HepG2 (cell line): ENCODE data around the gene ACVRL1. TPM values are rescaled to one million over a fixed set of nuclear protein-coding genes. Genes with fewer than 3 reads are reported as not detected.

Experiments used
- CTCF ChIP-seq: sonication (generic); formaldehyde crosslinking; IDR thresholded peaks from 2 replicates; pipeline ENCODE4 v1.5.0; 2020; ENCODE audit warnings: mild to moderate bottlenecking, missing genetic modification reagents, moderate library complexity
- ERF ChIP-seq: IDR thresholded peaks from 2 replicates; pipeline ENCODE4 v1.6.1; 2018; ENCODE audit warnings: missing biosample characterization, missing genetic modification reagents
- HMGXB4 ChIP-seq, 2 experiments: sonication (generic) in 1 of 2; formaldehyde crosslinking in 1 of 2; IDR thresholded peaks; 2 replicates each; pipeline versions ENCODE4 v1.4.0 to v1.6.1; 2018 to 2020; ENCODE audit warnings: missing genetic modification reagents in 2 of 2, borderline replicate concordance in 1 of 2, low read depth in 1 of 2, mild to moderate bottlenecking in 1 of 2, missing biosample characterization in 1 of 2
- KDM2A ChIP-seq: sonication (generic); formaldehyde crosslinking; IDR thresholded peaks from 2 replicates; pipeline ENCODE4 v1.4.0; 2020; ENCODE audit warnings: low read depth, missing genetic modification reagents, borderline replicate concordance
- MED8 ChIP-seq: sonication (generic); formaldehyde crosslinking; IDR thresholded peaks from 2 replicates; pipeline ENCODE4 v1.8.1; 2023; ENCODE audit warnings: mild to moderate bottlenecking, missing genetic modification reagents; ENCODE audit not compliant: insufficient replicate concordance
- RFX3 ChIP-seq: IDR thresholded peaks from 2 replicates; pipeline ENCODE4 v1.6.1; 2016; ENCODE audit warnings: missing biosample characterization, missing genetic modification reagents
- YEATS2 ChIP-seq: sonication (generic); formaldehyde crosslinking; IDR thresholded peaks from 2 replicates; pipeline ENCODE4 v1.4.0; 2020; ENCODE audit warnings: missing genetic modification reagents, borderline replicate concordance
- ZBTB38 ChIP-seq: sonication (generic); formaldehyde crosslinking; IDR thresholded peaks from 2 replicates; pipeline ENCODE4 v1.5.1; 2020; ENCODE audit warnings: mild to moderate bottlenecking, missing genetic modification reagents
- ZBTB4 ChIP-seq: sonication (generic); formaldehyde crosslinking; IDR thresholded peaks from 2 replicates; pipeline ENCODE4 v1.4.0; 2020; ENCODE audit warnings: missing genetic modification reagents, mild to moderate bottlenecking, borderline replicate concordance
- ZMAT3 ChIP-seq: sonication (generic); formaldehyde crosslinking; conservative IDR thresholded peaks from 2 replicates; pipeline ENCODE4 v1.7.0; 2021; ENCODE audit warnings: missing genetic modification reagents
- polyA plus RNA-seq, 8 experiments: library from polyadenylated mRNA; depleted of rRNA in 3 of 8; stranded (reverse) in 7 of 8; unstranded in 1 of 8; fragments of >200 nt; fragmentation: Illumina TruSeq in 4 of 8; extraction: Trizol in 4 of 8; gene quantifications; 2 replicates each; pipeline versions ENCODE4 v1.2.1 to v1.2.3, GENCODE V29; 2011 to 2016; ENCODE audit warnings: low read depth in 4 of 8, missing spikeins in 1 of 8, mixed read lengths in 1 of 8; ENCODE audit not compliant: insufficient read depth in 1 of 8
- total RNA-seq, 5 experiments: library from RNA; depleted of rRNA; stranded (reverse); fragments of >200 nt; fragmentation: Illumina TruSeq; extraction: Trizol; gene quantifications; 2 replicates each; pipeline ENCODE4 v1.2.3, GENCODE V29; 2016; ENCODE audit warnings: low read depth in 1 of 5

Gene ACVRL1
- total and polyA plus RNA-seq, 2 of the 13 experiments (the other 11 are each of a cell fraction or from before 2014, with no cell fraction given): not detected

- TF ChIP-seq HMGXB4 (CRISPR knock-in tag; IDR thresholded peaks at IDR 0.05; ENCODE audit: borderline replicate concordance in 1 of 2, low read depth in 1 of 2) (0 out of 4 replicates have a peak, but pooled peaks of 1 of the 2 experiments have one; percentile 43), CTCF (CRISPR knock-in tag) (peak; percentile 76), ZBTB38 (peak; percentile 75), ERF (0 out of 2 replicates have a peak, but pooled peaks have one; percentile 20), MED8 (no peak), ZMAT3 (no peak), KDM2A (CRISPR knock-in tag) (peak; percentile 27; the same call in 1 of the 2 replicates), RFX3 (CRISPR knock-in tag) (no peak), YEATS2 (CRISPR knock-in tag) (no peak), ZBTB4 (CRISPR knock-in tag) (peak; percentile 67; the same call in 1 of the 2 replicates)
These were observed 63.8 kb downstream of the ACVRL1 start (continued) for GRCh38 chr12:51970904-51971646.
